Activated CD4-positive, alpha-beta T cell treated with anti-CD3 and anti-CD28 coated beads for 24 hours (primary cell): ENCODE data around the gene YIF1B.
"Not testable (repeated sequence)": the region's sequence is repeated elsewhere in the genome, so short reads cannot be mapped to it uniquely, and the experiment has no call there.

ENCODE experiments used
- DNase-seq, 2 donors: peaks; one replicate each; pipeline ENCODE4 v3.0.0-alpha.2; 2020; ENCODE audit warnings: low read depth in 2 of 2

The YIF1B gene

DNA sequence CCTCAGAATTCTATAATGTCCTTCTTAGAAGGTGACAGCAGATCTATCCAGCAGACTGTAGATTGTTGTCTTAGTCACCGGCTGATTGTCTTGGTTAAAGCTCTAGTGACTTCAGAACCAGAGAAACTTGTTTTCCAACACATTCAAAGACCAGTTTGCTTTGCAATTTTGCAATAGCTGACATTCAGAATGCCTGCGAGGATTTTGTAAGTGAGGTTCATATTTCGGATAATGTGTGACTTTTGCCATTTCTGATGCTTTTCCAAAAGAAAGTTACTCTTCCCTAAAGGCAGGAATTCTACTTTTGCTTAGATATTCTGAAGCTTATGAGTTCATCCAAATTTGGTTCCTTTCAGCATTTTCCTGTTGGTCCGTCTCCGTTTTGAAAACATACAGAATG is 38.2 kb downstream of the YIF1B start:
- no peak for DNase-seq

DNA sequence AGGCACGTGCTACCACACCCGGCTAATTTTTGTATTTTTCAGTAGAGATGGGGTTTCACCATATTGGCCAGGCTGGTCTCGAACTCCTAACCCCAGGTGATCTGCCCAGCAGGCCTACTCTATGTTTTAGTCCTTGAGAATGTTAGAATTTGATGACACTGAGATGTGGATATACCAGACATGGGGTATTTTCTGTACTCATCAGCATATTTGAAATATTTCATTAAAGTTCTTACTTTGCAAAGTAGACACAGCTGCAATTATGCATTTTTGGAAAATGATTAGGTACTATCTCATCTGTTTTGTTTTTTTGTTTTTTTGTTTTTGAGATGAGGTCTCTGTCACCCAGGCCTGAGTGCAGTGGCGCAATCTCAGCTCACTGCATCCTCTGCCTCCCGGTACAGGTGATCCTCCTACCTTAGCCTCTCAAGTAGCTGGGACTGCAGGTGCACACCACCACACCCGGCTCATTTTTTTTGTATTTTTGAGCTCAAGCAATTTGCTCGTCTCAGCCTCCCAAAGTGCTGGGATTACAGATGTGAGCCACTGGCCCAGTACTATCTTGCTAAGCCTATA is 38.7 kb downstream of the YIF1B start:
- no peak for DNase-seq

DNA sequence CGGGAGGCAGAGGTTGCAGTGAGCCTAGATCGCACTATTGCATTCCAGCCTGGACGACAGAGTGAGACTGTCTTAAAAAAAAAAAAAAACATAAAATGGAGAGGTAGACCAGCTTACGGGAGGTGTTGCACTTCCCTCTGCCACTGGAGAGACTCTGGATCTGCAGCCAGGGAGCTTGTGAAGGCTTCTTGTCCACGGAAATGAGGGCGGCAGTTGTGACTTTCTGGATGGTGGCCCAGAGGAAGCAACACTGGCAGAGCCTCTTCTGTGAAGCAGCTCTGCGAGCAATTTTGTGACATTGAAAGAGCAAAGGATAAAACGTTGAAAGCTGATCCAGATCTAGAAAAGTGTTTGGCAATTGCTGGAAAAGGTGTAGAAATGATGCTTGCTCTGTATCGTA is 41.0 kb downstream of the YIF1B start:
- DNase-seq: no peak

GRCh38 chr19:38273499-38273898 is 42.2 kb downstream of the YIF1B start:
- DNase-seq: no peak

- DNase-seq: no peak
Measured at GRCh38 chr19:38270587-38271167, 45.1 kb downstream of the YIF1B start.

- no peak for DNase-seq
Measured at GRCh38 chr19:38268539-38268938, 47.2 kb downstream of the YIF1B start.

DNA sequence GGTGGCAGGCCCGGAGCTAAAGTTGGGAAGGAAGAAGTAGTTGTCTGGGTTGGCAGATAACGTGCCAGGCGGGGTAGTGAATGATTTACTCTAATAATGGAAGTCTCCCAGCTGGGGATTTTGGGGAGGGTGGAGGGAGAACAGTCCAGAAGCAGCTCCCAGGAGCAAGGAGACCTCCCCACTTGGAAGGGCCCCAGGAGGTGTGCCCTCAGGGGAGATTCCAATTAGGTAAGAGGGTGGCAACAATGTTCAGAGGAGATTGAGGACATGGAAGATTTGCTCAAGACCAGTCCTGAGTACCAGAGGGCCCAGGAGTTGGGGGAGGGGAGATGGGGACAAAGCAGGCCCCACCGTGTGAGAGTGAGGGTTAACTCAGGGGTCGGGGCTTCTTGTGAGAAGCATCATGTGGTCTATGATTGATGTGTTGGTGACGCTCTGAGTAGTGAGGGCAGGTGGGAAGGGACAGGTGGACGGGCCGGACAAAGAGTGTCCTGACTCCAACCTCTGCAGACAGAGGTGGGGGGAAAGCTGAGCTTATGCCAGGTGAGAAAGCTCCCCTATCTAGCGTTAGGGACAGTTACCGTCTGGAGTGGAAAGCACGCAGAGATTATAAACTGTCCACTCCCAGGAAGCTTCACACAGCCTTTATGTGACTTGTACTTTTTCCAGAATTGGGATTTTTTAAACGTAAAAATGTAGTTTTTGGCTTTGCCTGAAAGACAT is 47.8 kb downstream of the YIF1B start:
- DNase-seq: no peak

DNA sequence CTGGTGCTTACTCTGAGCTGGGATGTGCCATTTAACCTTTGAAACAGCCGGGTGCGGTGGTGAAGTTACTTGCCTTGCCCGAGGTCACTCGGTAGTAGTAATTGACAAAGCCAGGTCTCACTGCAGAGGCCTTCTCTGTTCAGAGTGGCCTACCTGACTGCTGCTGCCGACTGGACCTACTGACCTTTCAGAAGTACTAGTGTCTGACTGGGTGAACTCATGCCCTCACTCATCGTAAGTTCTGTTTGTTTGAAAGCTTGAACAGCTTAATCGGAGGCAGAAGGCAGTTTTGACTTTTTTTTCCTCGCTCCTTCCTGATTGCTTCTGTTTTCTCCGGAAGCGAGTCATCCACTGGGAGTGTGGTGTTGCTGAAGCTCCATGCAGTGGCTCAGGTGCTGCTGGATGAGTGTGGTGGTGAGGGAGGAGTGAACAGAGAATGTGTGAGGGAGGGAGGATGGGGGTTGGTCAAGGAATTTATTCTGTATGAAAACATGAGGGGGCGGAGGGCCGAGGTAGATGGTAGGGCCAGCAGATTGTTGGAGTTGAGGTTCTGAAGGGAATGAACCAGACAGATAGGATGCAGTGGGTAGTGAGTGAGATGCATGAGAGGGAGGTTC is 48.7 kb downstream of the YIF1B start:
- DNase-seq: no peak

GRCh38 chr19:38265921-38266429 is 49.8 kb downstream of the YIF1B start:
- DNase-seq: no peak

DNA sequence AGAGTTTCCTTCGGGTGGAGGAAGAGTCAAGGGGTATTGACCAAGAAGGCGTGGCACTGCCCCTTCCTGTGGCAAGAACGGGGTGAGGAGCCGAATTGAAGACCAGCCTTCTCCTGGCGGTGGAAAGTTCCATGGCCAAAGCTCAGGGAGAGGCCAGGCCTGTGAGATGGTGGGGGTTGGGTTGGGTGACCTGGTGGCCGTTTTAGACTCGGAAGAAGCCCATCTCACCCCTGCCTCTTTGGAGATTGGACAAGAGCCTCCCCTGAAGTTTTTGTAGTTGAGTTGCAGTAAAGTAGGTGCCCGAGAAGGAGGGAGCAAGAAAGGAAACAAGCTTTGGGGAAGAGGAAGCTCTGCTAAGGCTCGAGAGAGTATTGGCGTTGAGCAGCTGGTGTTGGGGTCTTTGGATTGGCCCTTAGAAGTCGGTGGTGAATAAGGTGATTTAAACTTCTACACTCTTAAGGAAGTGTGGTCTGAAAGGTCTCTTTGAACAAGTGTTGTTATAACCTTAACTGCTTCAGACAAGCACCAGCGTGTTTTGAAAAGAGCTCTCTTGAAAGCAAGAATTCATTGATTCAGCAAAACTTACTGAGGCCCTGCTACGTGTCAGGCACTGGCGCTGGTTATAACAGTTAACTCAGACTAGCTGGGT is 50.4 kb downstream of the YIF1B start:
- no peak for DNase-seq

- DNase-seq: no peak
Measured at GRCh38 chr19:38264486-38265212, 51.1 kb downstream of the YIF1B start, which contains the start of gene SPINT2. SPINT2 (plus strand) TSS chr19:38264573; CDS start chr19:38264893, 320 bp downstream.

GRCh38 chr19:38263689-38264485 is 51.9 kb downstream of the YIF1B start:
- DNase-seq: peak; percentile 45 to 65

DNA sequence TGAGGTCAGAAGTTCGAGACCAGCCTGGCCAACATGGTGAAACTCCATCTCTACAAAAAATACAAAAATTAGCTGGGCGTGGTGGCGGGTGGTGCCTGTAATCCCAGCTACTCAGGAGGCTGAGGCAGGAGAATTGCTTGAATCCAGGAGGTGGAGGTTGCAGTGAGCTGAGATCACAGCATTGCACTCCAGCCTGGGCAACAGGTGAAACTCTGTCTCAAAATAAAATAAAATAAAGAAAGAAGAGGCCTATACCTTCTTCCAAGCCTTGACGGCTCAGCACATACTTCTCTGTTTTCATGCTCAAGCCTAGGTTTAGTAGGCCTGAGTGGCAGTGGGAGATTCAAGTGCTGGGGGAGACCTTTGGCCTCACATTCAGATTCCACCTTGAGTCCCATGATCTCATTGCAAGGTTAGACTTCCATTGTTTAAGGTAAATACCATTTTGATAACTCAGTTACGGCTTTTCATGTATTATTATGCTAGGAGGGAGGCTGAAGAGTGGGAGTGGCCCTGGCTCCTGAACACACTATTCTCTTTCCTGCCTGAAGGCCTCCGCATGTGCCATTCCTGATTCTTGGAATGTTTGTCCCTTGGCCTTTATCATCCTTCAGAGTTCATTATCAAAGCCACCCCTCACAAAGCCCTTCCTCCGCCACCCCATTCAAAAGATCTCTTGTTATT is 53.0 kb downstream of the YIF1B start:
- DNase-seq: no peak

DNA sequence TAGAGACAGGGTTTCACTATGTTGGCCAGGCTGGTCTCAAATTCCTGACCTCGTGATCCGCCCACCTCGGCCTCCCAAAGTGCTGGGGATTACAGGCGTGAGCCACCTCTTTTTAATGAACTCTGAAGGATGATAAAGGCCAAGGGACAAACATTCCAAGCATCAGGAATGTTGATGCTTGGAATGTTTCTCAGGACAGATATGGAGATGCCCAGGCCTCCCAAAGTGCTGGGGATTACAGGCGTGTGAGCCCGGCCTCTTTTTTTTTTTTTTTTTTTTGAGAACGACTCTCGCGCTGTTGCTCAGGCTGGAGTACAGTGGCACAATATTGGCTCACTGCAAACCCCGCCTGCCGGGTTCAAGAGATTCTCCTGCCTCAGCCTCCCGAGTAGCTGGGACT is 53.8 kb downstream of the YIF1B start:
- not testable (repeated sequence) for DNase-seq

DNA sequence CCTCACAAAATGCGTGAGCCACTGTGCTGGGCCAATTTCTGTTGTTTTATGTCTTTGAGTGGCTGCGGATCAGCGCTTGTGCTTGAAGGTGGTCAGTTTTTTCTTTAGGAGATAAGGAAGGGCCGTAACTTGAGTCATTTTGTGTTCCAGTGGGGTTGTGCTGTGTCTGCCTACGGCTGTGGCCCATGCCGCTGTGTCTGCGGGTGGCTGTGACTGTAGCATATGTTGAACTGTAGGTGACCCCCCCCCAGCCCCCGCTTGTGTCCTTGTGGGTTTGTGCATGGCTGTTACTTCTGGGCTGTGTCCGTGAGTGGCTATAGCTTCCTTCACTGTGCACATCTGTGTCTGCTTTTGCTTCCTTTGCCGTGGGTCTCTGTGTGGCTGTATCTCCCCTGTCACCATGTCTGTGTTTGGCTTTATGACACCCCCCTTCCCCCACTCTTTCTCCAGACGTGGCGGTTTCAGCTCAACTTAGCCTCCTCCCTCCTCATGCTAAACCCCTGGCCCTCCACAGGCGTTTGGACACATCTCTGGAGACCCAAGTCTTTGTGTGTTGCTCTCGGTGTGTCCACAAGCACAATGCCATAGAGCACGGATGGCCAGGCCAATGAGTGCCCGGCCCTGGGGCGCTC is 60.2 kb downstream of the YIF1B start:
- DNase-seq: no peak

- DNase-seq: no peak
Measured at GRCh38 chr19:38253788-38254187, 62.0 kb downstream of the YIF1B start.
